CD14-positive monocyte (primary cell): ENCODE results near the gene PBX3. TPM values are rescaled to one million over a fixed set of nuclear protein-coding genes. Genes with fewer than 3 reads are reported as not detected.

Experiments
- DNase-seq, 3 donors: peaks; one replicate each; pipeline ENCODE4 v3.0.0-alpha.2; 2011 to 2022
- H2AFZ ChIP-seq: 2 replicates; pipeline ENCODE4 v1.6.0; 2012; ENCODE audit warnings: mild to moderate bottlenecking, low read depth, low read length, inconsistent platforms; ENCODE audit not compliant: insufficient read depth, poor library complexity, severe bottlenecking
- H3K27ac ChIP-seq, 2 donors: 1 replicate in 1 of 2; 2 replicates in 1 of 2; pipeline ENCODE4 v1.5.1; 2012 to 2013; ENCODE audit warnings: low read length in 2 of 2, control low read depth in 1 of 2, inconsistent platforms in 1 of 2, low read depth in 1 of 2, mild to moderate bottlenecking in 1 of 2
- H3K27me3 ChIP-seq, 2 donors: one replicate each; pipeline versions ENCODE4 v1.6.0 to v1.6.1; 2011 to 2013; ENCODE audit warnings: low read length in 2 of 2; ENCODE audit not compliant: control insufficient read depth in 2 of 2, insufficient read depth in 2 of 2
- H3K36me3 ChIP-seq, 2 donors: replicated peaks in 1 of 2; 1 replicate in 1 of 2; 2 replicates in 1 of 2; pipeline versions ENCODE4 v1.5.1 to v1.6.1; 2012 to 2013; ENCODE audit warnings: low read length in 2 of 2, control low read depth in 1 of 2, inconsistent platforms in 1 of 2, mild to moderate bottlenecking in 1 of 2; ENCODE audit not compliant: insufficient read depth in 2 of 2, control insufficient read depth in 1 of 2
- H3K4me1 ChIP-seq, 2 donors: 1 replicate in 1 of 2; 2 replicates in 1 of 2; pipeline versions ENCODE4 v1.5.1 to v1.6.1; 2012 to 2013; ENCODE audit warnings: low read length in 2 of 2, control low read depth in 1 of 2, inconsistent platforms in 1 of 2, mild to moderate bottlenecking in 1 of 2, moderate library complexity in 1 of 2; ENCODE audit not compliant: insufficient read depth in 2 of 2, control insufficient read depth in 1 of 2
- H3K4me2 ChIP-seq: replicated peaks from 2 replicates; pipeline ENCODE3; 2012; ENCODE audit warnings: low read length, moderate library complexity, mild to moderate bottlenecking; ENCODE audit not compliant: poor library complexity, severe bottlenecking; ENCODE audit errors: extremely low read depth
- H3K4me3 ChIP-seq, 3 experiments: fragments of 200-600 bp in 1 of 3; sonication (generic) in 1 of 3; replicated peaks in 1 of 3; 1 replicate in 2 of 3; 2 replicates in 1 of 3; pipeline ENCODE4 v1.5.1; 2011 to 2013; ENCODE audit warnings: low read length in 3 of 3, mild to moderate bottlenecking in 3 of 3, control low read depth in 2 of 3, low read depth in 2 of 3, inconsistent platforms in 1 of 3, moderate library complexity in 1 of 3
- H3K79me2 ChIP-seq: 2 replicates; pipeline ENCODE4 v1.6.0; 2012; ENCODE audit warnings: mild to moderate bottlenecking, control low read depth, inconsistent platforms, low read length, moderate library complexity; ENCODE audit not compliant: insufficient read depth
- H3K9ac ChIP-seq: 2 replicates; pipeline ENCODE4 v1.6.0; 2017; ENCODE audit warnings: low read length, mild to moderate bottlenecking; ENCODE audit not compliant: insufficient read depth, poor library complexity, severe bottlenecking
- H3K9me3 ChIP-seq, 2 donors: replicated peaks in 1 of 2; 1 replicate in 1 of 2; 2 replicates in 1 of 2; pipeline versions ENCODE4 v1.5.1 to v1.6.1; 2012 to 2013; ENCODE audit warnings: low read length in 2 of 2, control low read depth in 1 of 2; ENCODE audit not compliant: control insufficient read depth in 1 of 2, insufficient read depth in 1 of 2
- H4K20me1 ChIP-seq: 2 replicates; pipeline ENCODE4 v1.6.0; 2012; ENCODE audit warnings: mild to moderate bottlenecking, low read length, control low read depth, moderate library complexity; ENCODE audit not compliant: insufficient read depth
- H3K27ac Mint-ChIP-seq, 7 donors: one replicate each; pipeline ENCODE4 v1.8.0; 2020; ENCODE audit warnings: mild to moderate bottlenecking in 7 of 7, mixed read lengths in 7 of 7, moderate library complexity in 6 of 7, inconsistent platforms in 2 of 7
- H3K27me3 Mint-ChIP-seq, 3 donors: one replicate each; pipeline ENCODE4 v1.8.0; 2021 to 2022; ENCODE audit warnings: low read depth in 3 of 3, mild to moderate bottlenecking in 3 of 3, mixed read lengths in 3 of 3, moderate library complexity in 3 of 3, inconsistent platforms in 1 of 3
- H3K36me3 Mint-ChIP-seq, 2 donors: one replicate each; pipeline ENCODE4 v1.8.0; 2020; ENCODE audit warnings: mixed read lengths in 2 of 2, inconsistent platforms in 1 of 2, mild to moderate bottlenecking in 1 of 2
- H3K4me1 Mint-ChIP-seq: one replicate; pipeline ENCODE4 v1.8.0; 2020; ENCODE audit warnings: mild to moderate bottlenecking, mixed read lengths
- H3K4me3 Mint-ChIP-seq, 2 donors: one replicate each; pipeline ENCODE4 v1.8.0; 2020; ENCODE audit warnings: mild to moderate bottlenecking in 2 of 2, mixed read lengths in 2 of 2, moderate library complexity in 1 of 2
- H3K9me3 Mint-ChIP-seq, 7 donors: one replicate each; pipeline ENCODE4 v1.8.0; 2020 to 2022; ENCODE audit warnings: mixed read lengths in 7 of 7, mild to moderate bottlenecking in 6 of 7, moderate library complexity in 6 of 7, inconsistent platforms in 2 of 7
- CTCF ChIP-seq: fragments of 200-600 bp; IDR thresholded peaks from one replicate; pipeline ENCODE4 v1.8.0; 2022; ENCODE audit warnings: antibody characterized with exemption, mild to moderate bottlenecking
- WGBS: methylation state at CpG from one replicate; pipeline ENCODE4 v1.1.5; 2013; ENCODE audit warnings: missing lambda C conversion rate; ENCODE audit not compliant: insufficient coverage; 5-methylcytosine and 5-hydroxymethylcytosine counted together
- intact Hi-C, 2 donors: fragments of 100-400 bp; cut with micrococcal nuclease; formaldehyde crosslinking; loops; one replicate each; pipeline versions ENCODE4 v1.15.0 to v1.15.1; 2023
- polyA plus RNA-seq, 3 donors: library from polyadenylated mRNA; depleted of rRNA in 1 of 3; unstranded in 2 of 3; stranded (reverse) in 1 of 3; fragments of 300-500 nt in 2 of 3; fragments of >200 nt in 1 of 3; fragmentation: Illumina TruSeq in 2 of 3; gene quantifications; 1 replicate in 2 of 3; 2 replicates in 1 of 3; pipeline ENCODE4 v1.2.3, GENCODE V29; 2012 to 2021

The PBX3 gene
- polyA plus RNA-seq, 3 donors = 6.6 to 22.7 (median 7.1) TPM

- WGBS = 100% methylated on average over 4 of the region's 5 CpGs
- H3K9ac ChIP-seq = no peak overlapping the region
- H3K4me1 ChIP-seq = no peaks in the 10 kb centered on the region
- no peaks in the 10 kb centered on the region for H3K79me2 ChIP-seq
- Mint-ChIP-seq H3K4me1 (no peaks in the 10 kb centered on the region), H3K4me3 (no peak overlapping the region), H3K27me3 (peaks cover 0 to 4% (median 2%) of the 10 kb centered on the region in 3 donors), H3K36me3 (peaks cover 29% of the 10 kb centered on the region in 2 donors), H3K9me3 (peaks cover 0 to 4% (median under 1%) of the 10 kb centered on the region in 7 donors), H3K27ac (no peak overlapping the region)
- intact Hi-C loops = no loop called here
- no peaks in the 10 kb centered on the region for H3K27me3 ChIP-seq
- H2AFZ ChIP-seq = no peak overlapping the region
- peaks cover 17 to 27% of the 10 kb centered on the region in 2 donors for H3K36me3 ChIP-seq
- H4K20me1 ChIP-seq = no peaks in the 10 kb centered on the region
- no peak for DNase-seq
- no peak for TF ChIP-seq CTCF
- no peak overlapping the region for H3K4me3 ChIP-seq
- H3K4me2 ChIP-seq = no peak overlapping the region
- H3K9me3 ChIP-seq = peaks cover 0 to 4% of the 10 kb centered on the region in 2 donors
- no peak overlapping the region for H3K27ac ChIP-seq
These were observed 222.7 kb downstream of the PBX3 start for GRCh38 chr9:125969868-125970267.

GRCh38 chr9:125970340-125970739, 223.2 kb downstream of the PBX3 start:
- Histone ChIP-seq H3K27me3 (no peaks in the 10 kb centered on the region), H3K79me2 (no peaks in the 10 kb centered on the region), H3K36me3 (peaks cover 17 to 22% of the 10 kb centered on the region in 2 donors), H3K9me3 (peaks cover 0 to 6% of the 10 kb centered on the region in 2 donors), H3K4me2 (no peak overlapping the region), H3K4me1 (no peaks in the 10 kb centered on the region), H2AFZ (no peak overlapping the region), H3K27ac (no peak overlapping the region), H4K20me1 (no peaks in the 10 kb centered on the region), H3K9ac (no peak overlapping the region), H3K4me3 (no peak overlapping the region)
- H3K36me3 Mint-ChIP-seq = peaks cover 24 to 25% of the 10 kb centered on the region in 2 donors
- H3K4me3 Mint-ChIP-seq = no peak overlapping the region
- TF ChIP-seq CTCF = no peak
- DNase-seq = no peak
- peaks cover 0 to 8% (median 5%) of the 10 kb centered on the region in 7 donors for H3K9me3 Mint-ChIP-seq
- H3K27me3 Mint-ChIP-seq = peaks cover 0 to 4% (median 2%) of the 10 kb centered on the region in 3 donors
- 98% methylated on average over 5 of the region's 5 CpGs for WGBS
- no peak overlapping the region for H3K27ac Mint-ChIP-seq
- no peaks in the 10 kb centered on the region for H3K4me1 Mint-ChIP-seq
- intact Hi-C loops = no loop called here
